Measurements from ENCODE around the gene DYNLT4. TPM values are rescaled to one million over a fixed set of nuclear protein-coding genes. Genes with fewer than 3 reads are reported as not detected.

Gene DYNLT4
- total and polyA plus RNA-seq, 4 experiments from 2014 or later: 0.47 to 1.6 (median 1.0) TPM; not detected in 1

GRCh38 chr1:44822981-44823451 lies 15.9 kb upstream of the DYNLT4 start:
- Histone ChIP-seq H3K27me3 (ENCODE audit: insufficient read depth, low read length) (no peaks in the 10 kb centered on the region), H3K9me3 (ENCODE audit: control insufficient read depth in 1 of 2, low read length in 2 of 2) (no peaks in the 10 kb centered on the region), H3K4me3 (ENCODE audit: low read length in 2 of 2) (no peak overlapping the region), H3K4me1 (ENCODE audit: insufficient read depth, low read length) (peaks cover 29% of the 10 kb centered on the region), H3K27ac (ENCODE audit: low read depth, low read length) (no peak overlapping the region), H3K36me3 (ENCODE audit: insufficient read depth, low read length) (no peaks in the 10 kb centered on the region)
- ChIA-PET CTCF (ENCODE audit: partially characterized antibody) (interaction anchor here (1.0 to 7.3 kb wide), 6 partner anchors 9 to 669 kb away, joined by 3 to 174 read pairs (median 8); partner anchors contain the start of genes BTBD19, DYNLT4 and PLK3), POLR2A (ENCODE audit: partially characterized antibody) (interaction anchor here (0.6 to 22.2 kb wide), 6 partner anchors 18 to 189 kb away, joined by 3 to 1564 read pairs (median 62); partner anchors contain the start of genes BTBD19, DYNLT4, HECTD3 and PLK3)
- Mint-ChIP-seq H3K36me3 (peaks cover 0 to 5% of the 10 kb centered on the region in 2 donors), H3K4me1 (peaks cover 12 to 36% (median 22%) of the 10 kb centered on the region in 4 donors), H3K9me3 (no peaks in the 10 kb centered on the region), H3K4me3 (no peak overlapping the region), H3K27me3 (no peaks in the 10 kb centered on the region), H3K27ac (peak overlapping the region in 3 of 7 donors; percentile 18 to 59 (median 27))
- intact Hi-C loops (cut with micrococcal nuclease): no loop called here
- no peak for DNase-seq

GRCh38 chr1:44822131-44822701 lies 15.1 kb upstream of the DYNLT4 start:
- Histone ChIP-seq H3K27me3 (ENCODE audit: insufficient read depth, low read length) (no peaks in the 10 kb centered on the region), H3K4me1 (ENCODE audit: insufficient read depth, low read length) (peaks cover 31% of the 10 kb centered on the region), H3K36me3 (ENCODE audit: insufficient read depth, low read length) (no peaks in the 10 kb centered on the region), H3K27ac (ENCODE audit: low read depth, low read length) (no peak overlapping the region), H3K9me3 (ENCODE audit: control insufficient read depth in 1 of 2, low read length in 2 of 2) (no peaks in the 10 kb centered on the region), H3K4me3 (ENCODE audit: low read length in 2 of 2) (no peak overlapping the region)
- Mint-ChIP-seq H3K27ac (peak overlapping the region in 1 of 7 donors; percentile 100), H3K27me3 (no peaks in the 10 kb centered on the region), H3K36me3 (peaks cover 0 to 5% of the 10 kb centered on the region in 2 donors), H3K4me1 (peaks cover 17 to 44% (median 28%) of the 10 kb centered on the region in 4 donors), H3K4me3 (no peak overlapping the region), H3K9me3 (no peaks in the 10 kb centered on the region)
- CTCF ChIA-PET (ENCODE audit: partially characterized antibody): interaction anchor here (1.3 to 7.3 kb wide), 5 partner anchors 14 to 670 kb away, joined by 5 to 174 read pairs (median 9); partner anchors contain the start of genes BTBD19, DYNLT4 and PLK3
- POLR2A ChIA-PET (ENCODE audit: partially characterized antibody): interaction anchor here (1.1 to 22.2 kb wide), 6 partner anchors 13 to 189 kb away, joined by 3 to 1564 read pairs (median 62); partner anchors contain the start of genes BTBD19, DYNLT4, HECTD3 and PLK3
- peak in 1 of 5 donors; percentile 35 for DNase-seq
- intact Hi-C loops (cut with micrococcal nuclease): no loop called here

- peak overlapping the region in 6 of 7 donors; percentile 38 to 100 (median 100) for H3K27ac Mint-ChIP-seq
- H3K9me3 Mint-ChIP-seq: no peaks in the 10 kb centered on the region
- ChIA-PET CTCF (ENCODE audit: partially characterized antibody) (interaction anchor here (0.7 to 7.3 kb wide), 7 partner anchors 15 to 484 kb away, joined by 3 to 174 read pairs (median 6); partner anchors contain the start of genes BTBD19, DYNLT4 and PLK3), POLR2A (ENCODE audit: partially characterized antibody) (interaction anchor here (0.6 to 22.2 kb wide), 15 partner anchors 8 to 865 kb away, joined by 3 to 1564 read pairs (median 8); partner anchors contain the start of genes BEST4, BTBD19, DYNLT4 and GPBP1L1)
- peaks cover 0 to 5% of the 10 kb centered on the region in 2 donors for H3K36me3 Mint-ChIP-seq
- H3K4me1 ChIP-seq (ENCODE audit: insufficient read depth, low read length): peaks cover 31% of the 10 kb centered on the region
- intact Hi-C loops (cut with micrococcal nuclease): loop anchor here (2.0 kb wide), 1 partner anchor 16 kb away; no protein-coding TSS in a partner anchor
- no peaks in the 10 kb centered on the region for H3K27me3 ChIP-seq (ENCODE audit: insufficient read depth, low read length)
- no peaks in the 10 kb centered on the region for H3K27me3 Mint-ChIP-seq
- no peak overlapping the region for H3K4me3 ChIP-seq (ENCODE audit: low read length in 2 of 2)
- H3K36me3 ChIP-seq (ENCODE audit: insufficient read depth, low read length): no peaks in the 10 kb centered on the region
- no peaks in the 10 kb centered on the region for H3K9me3 ChIP-seq (ENCODE audit: control insufficient read depth in 1 of 2, low read length in 2 of 2)
- H3K27ac ChIP-seq (ENCODE audit: low read depth, low read length): no peak overlapping the region
- DNase-seq: peak in 1 of 5 donors; percentile 23
- peak overlapping the region; percentile 27 to 96 (median 95) for H3K4me3 Mint-ChIP-seq
- peaks cover 17 to 44% (median 28%) of the 10 kb centered on the region in 4 donors for H3K4me1 Mint-ChIP-seq
Observed at GRCh38 chr1:44821240-44821715, 14.1 kb upstream of the DYNLT4 start.

DNA sequence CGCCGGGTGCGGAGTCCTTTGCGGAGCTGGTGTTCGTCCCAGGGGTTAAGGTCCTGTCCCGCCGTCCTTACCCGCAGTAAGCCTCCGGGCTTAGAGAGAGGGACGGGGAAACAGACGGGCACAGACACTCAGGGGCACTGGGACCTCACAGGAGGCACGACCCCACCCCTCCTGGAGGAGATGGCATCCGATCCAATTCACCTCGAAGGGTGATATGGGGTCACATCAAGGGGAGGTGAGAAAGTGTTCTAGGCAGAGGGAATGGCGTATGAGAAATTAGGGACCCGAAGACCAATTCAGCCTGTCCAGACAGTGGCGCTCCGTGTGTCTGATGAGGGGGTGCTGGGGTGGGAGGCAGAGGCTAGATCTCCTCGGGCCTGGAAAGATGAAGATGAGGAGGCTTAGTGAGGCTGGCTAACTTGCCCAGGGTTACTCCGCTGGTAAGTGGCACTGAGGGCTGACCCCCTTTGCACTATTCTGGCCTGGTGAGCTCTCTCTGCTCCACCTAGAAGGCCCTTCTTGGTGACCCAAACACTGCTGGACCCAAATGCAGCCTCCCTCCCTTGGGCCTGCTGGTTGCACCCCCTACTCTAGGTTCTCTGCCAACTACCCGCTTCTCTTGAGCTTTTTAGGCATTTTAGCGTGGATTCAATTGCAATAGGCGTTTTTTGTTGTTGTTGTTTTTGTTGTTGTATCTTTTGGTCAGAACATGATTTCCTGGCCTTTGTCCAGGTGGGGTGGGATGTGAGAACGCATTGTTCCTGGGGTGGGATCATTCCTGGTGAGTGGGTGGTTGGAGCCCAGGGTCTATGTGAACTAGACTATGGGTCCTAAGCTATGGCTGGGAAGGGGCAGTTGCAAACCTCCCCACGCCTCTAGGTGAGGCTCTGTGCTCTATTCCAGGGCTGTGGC lies 13.4 kb upstream of the DYNLT4 start:
- peaks cover 17 to 48% (median 29%) of the 10 kb centered on the region in 4 donors for H3K4me1 Mint-ChIP-seq
- H3K36me3 ChIP-seq (ENCODE audit: insufficient read depth, low read length): no peaks in the 10 kb centered on the region
- CTCF ChIA-PET (ENCODE audit: partially characterized antibody): interaction anchor here (0.5 to 7.3 kb wide), 7 partner anchors 12 to 482 kb away, joined by 3 to 174 read pairs (median 3); partner anchors contain the start of genes BTBD19, DYNLT4 and PLK3
- peak overlapping the region; percentile 88 for H3K27ac ChIP-seq (ENCODE audit: low read depth, low read length)
- peak overlapping the region; percentile 100 for H3K27ac Mint-ChIP-seq
- POLR2A ChIA-PET (ENCODE audit: partially characterized antibody): interaction anchor here (0.6 to 22.2 kb wide), 20 partner anchors 9 to 865 kb away, joined by 3 to 1564 read pairs (median 7); partner anchors contain the start of genes BEST4, BTBD19, DYNLT4 and EIF2B3
- H3K9me3 ChIP-seq (ENCODE audit: control insufficient read depth in 1 of 2, low read length in 2 of 2): no peaks in the 10 kb centered on the region
- peak overlapping the region; percentile 91 to 96 (median 95) for H3K4me3 Mint-ChIP-seq
- H3K36me3 Mint-ChIP-seq: peaks cover 0 to 5% of the 10 kb centered on the region in 2 donors
- H3K27me3 Mint-ChIP-seq: no peaks in the 10 kb centered on the region
- intact Hi-C loops (cut with micrococcal nuclease): loop anchor here (1.0 to 2.0 kb wide), 2 partner anchors 16 to 89 kb away; partner anchors contain the start of gene RNU5D-1
- DNase-seq: peak in 1 of 5 donors; percentile 19
- H3K9me3 Mint-ChIP-seq: no peaks in the 10 kb centered on the region
- H3K4me3 ChIP-seq (ENCODE audit: low read length in 2 of 2): peak overlapping the region; percentile 74 to 86
- peaks cover 31% of the 10 kb centered on the region for H3K4me1 ChIP-seq (ENCODE audit: insufficient read depth, low read length)
- no peaks in the 10 kb centered on the region for H3K27me3 ChIP-seq (ENCODE audit: insufficient read depth, low read length)

DNA sequence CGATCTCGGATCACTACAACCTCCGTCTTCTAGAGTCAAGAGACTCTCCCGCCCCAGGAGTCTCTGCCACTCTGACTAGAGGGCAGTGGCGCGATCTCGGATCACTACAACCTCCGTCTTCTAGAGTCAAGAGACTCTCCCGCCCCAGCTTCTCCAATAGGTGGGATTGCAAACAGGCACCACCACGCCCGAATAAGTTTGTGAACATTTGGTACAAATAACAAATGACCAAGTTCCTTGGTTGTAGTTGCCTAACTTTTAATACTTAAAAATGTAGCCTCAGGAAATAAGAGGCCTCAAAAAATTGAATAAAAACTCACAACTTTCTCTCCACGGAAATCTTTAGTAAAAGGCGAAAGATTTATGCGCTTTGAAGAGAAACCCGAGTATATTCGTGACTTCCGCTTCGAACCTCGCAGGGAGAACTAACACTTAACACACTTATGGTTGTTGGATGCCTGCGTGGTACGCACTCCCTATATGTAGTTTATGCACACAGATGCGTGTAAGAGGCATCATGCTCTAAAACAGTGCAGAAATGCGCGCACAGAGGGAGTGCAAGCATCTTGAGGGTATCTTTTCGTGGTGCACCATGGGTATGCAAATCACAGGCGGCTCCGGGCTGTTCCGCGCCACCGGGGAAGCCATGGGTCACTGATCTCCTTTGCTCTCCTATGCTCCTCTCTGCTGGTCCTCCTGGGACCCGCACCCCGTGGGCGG lies 12.6 kb upstream of the DYNLT4 start:
- no peaks in the 10 kb centered on the region for H3K36me3 ChIP-seq (ENCODE audit: insufficient read depth, low read length)
- peaks cover 0 to 1% (median 0%) of the 10 kb centered on the region in 8 donors for H3K9me3 Mint-ChIP-seq
- peaks cover 33% of the 10 kb centered on the region for H3K4me1 ChIP-seq (ENCODE audit: insufficient read depth, low read length)
- no peaks in the 10 kb centered on the region for H3K27me3 ChIP-seq (ENCODE audit: insufficient read depth, low read length)
- intact Hi-C loops (cut with micrococcal nuclease): loop anchor here (1.0 to 2.0 kb wide), 4 partner anchors 10 to 88 kb away; partner anchors contain the start of gene RNU5D-1
- peaks cover 0 to 5% of the 10 kb centered on the region in 2 donors for H3K36me3 Mint-ChIP-seq
- H3K27me3 Mint-ChIP-seq: no peaks in the 10 kb centered on the region
- CTCF ChIA-PET (ENCODE audit: partially characterized antibody): interaction anchor here (0.8 to 7.3 kb wide), 12 partner anchors 13 to 483 kb away, joined by 3 to 174 read pairs (median 4); partner anchors contain the start of genes BEST4, BTBD19, DYNLT4 and PLK3
- POLR2A ChIA-PET (ENCODE audit: partially characterized antibody): interaction anchor here (0.6 to 22.2 kb wide), 30 partner anchors 10 to 866 kb away, joined by 3 to 1564 read pairs (median 6); partner anchors contain the start of genes BEST4, BTBD19, DYNLT4 and EIF2B3
- H3K4me3 Mint-ChIP-seq: peak overlapping the region; percentile 91 to 96 (median 95)
- H3K27ac ChIP-seq (ENCODE audit: low read depth, low read length): peak overlapping the region; percentile 88
- peak overlapping the region; percentile 100 for H3K27ac Mint-ChIP-seq
- H3K4me1 Mint-ChIP-seq: peaks cover 22 to 57% (median 35%) of the 10 kb centered on the region in 4 donors
- DNase-seq: peak; percentile 83 to 90 (median 88)
- H3K4me3 ChIP-seq (ENCODE audit: low read length in 2 of 2): peak overlapping the region; percentile 74 to 86
- no peaks in the 10 kb centered on the region for H3K9me3 ChIP-seq (ENCODE audit: control insufficient read depth in 1 of 2, low read length in 2 of 2)
